NT2/D1 (cell line): Measurements from ENCODE around the gene CACNA1H.

Experiments used
- SUZ12 ChIP-seq: IDR thresholded peaks from 2 replicates; pipeline ENCODE4 v1.6.1; 2011; ENCODE audit not compliant: insufficient read length, insufficient read depth; ENCODE audit errors: extremely low read depth
- ZNF274 ChIP-seq: IDR thresholded peaks from 2 replicates; pipeline ENCODE4 v1.6.1; 2011; ENCODE audit warnings: mild to moderate bottlenecking, low read depth, low read length

DNA sequence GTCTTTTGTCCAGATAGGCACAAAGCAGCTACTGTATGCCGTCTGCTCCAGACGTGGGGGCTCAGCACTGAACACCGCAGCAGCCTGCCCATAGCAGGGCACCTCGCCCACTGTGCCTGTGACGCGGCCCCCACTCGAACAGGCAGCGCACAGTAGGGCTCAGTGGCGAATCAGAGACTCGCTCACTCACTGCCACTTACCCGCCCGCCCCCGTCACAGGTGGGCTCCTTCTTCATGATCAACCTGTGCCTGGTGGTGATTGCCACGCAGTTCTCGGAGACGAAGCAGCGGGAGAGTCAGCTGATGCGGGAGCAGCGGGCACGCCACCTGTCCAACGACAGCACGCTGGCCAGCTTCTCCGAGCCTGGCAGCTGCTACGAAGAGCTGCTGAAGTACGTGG is 48.5 kb downstream of the CACNA1H start:
- TF ChIP-seq ZNF274 = no peak
- TF ChIP-seq SUZ12 = no peak
